SK-N-SH (cell line): ENCODE data around the gene ATP8B1. TPM values are rescaled to one million over a fixed set of nuclear protein-coding genes. Genes with fewer than 3 reads are reported as not detected.

ENCODE experiments used
- CTCF ChIA-PET: fragments of 300-600, 350-600 bp; formaldehyde crosslinking; extraction: SDS; loops from one replicate; lab custom pipeline; 2021; lab: Yijun Ruan, JAX
- POLR2A ChIA-PET: fragments of 350-600 bp; sonication (Branson Sonifier 250); formaldehyde crosslinking; extraction: SDS; loops from one replicate; lab custom pipeline; 2020; ENCODE audit warnings: antibody characterized with exemption, inconsistent platforms; lab: Yijun Ruan, JAX
- DNase-seq: peaks from one replicate; pipeline ENCODE4 v3.0.0; 2012
- H2AFZ ChIP-seq: fragments of 200-600 bp; sonication (generic); 2 replicates; pipeline ENCODE4 v1.8.1; 2016; ENCODE audit warnings: antibody characterized with exemption, mild to moderate bottlenecking, low read depth
- H3F3A ChIP-seq: fragments of 200-600 bp; sonication (generic); replicated peaks from 2 replicates; pipeline ENCODE3; 2016; ENCODE audit warnings: antibody characterized with exemption, mild to moderate bottlenecking; ENCODE audit not compliant: insufficient read depth
- H3K27ac ChIP-seq, 2 experiments: fragments of 200-500 bp in 1 of 2; fragments of 200-600 bp in 1 of 2; sonication (Bioruptor generic) in 1 of 2; sonication (generic), shearing (Covaris generic) in 1 of 2; 2 replicates each; pipeline versions ENCODE4 v1.5.1 to v1.6.1; 2014 to 2016; ENCODE audit warnings: low read depth in 2 of 2, inconsistent platforms in 1 of 2, low read length in 1 of 2, mild to moderate bottlenecking in 1 of 2, mixed read lengths in 1 of 2
- H3K27me3 ChIP-seq: fragments of 200-600 bp; sonication (generic), shearing (Covaris generic); 2 replicates; pipeline ENCODE4 v1.6.1; 2016; ENCODE audit warnings: mixed run types; ENCODE audit not compliant: insufficient read depth
- H3K36me3 ChIP-seq, 2 experiments: fragments of 200-500 bp in 1 of 2; fragments of 200-600 bp in 1 of 2; sonication (Bioruptor generic) in 1 of 2; sonication (generic) in 1 of 2; replicated peaks in 1 of 2; 2 replicates each; pipeline versions ENCODE3 to v1.5.1; 2014 to 2016; ENCODE audit warnings: low read length in 1 of 2, mild to moderate bottlenecking in 1 of 2; ENCODE audit not compliant: insufficient read depth in 2 of 2, control insufficient read depth in 1 of 2
- H3K4me1 ChIP-seq, 2 experiments: fragments of 200-500 bp in 1 of 2; fragments of 200-600 bp in 1 of 2; sonication (Bioruptor generic) in 1 of 2; sonication (generic), shearing (Covaris generic) in 1 of 2; 2 replicates each; pipeline versions ENCODE4 v1.5.1 to v1.6.1; 2014 to 2016; ENCODE audit warnings: low read depth in 1 of 2, low read length in 1 of 2, mixed run types in 1 of 2; ENCODE audit not compliant: insufficient read depth in 2 of 2, control insufficient read depth in 1 of 2
- H3K4me2 ChIP-seq: fragments of 200-600 bp; sonication (generic), shearing (Covaris generic); 2 replicates; pipeline ENCODE4 v1.6.1; 2017; ENCODE audit warnings: mixed run types
- H3K4me3 ChIP-seq, 2 experiments: fragments of 200-500 bp in 1 of 2; fragments of 200-600 bp in 1 of 2; sonication (Bioruptor generic) in 1 of 2; sonication (generic), shearing (Covaris generic) in 1 of 2; 2 replicates each; pipeline versions ENCODE4 v1.5.1 to v1.8.1; 2014 to 2016; ENCODE audit warnings: low read depth in 2 of 2, inconsistent platforms in 1 of 2, low read length in 1 of 2, mild to moderate bottlenecking in 1 of 2, mixed read lengths in 1 of 2, moderate library complexity in 1 of 2
- H3K79me2 ChIP-seq: fragments of 200-600 bp; sonication (generic); 2 replicates; pipeline ENCODE4 v1.8.1; 2017; ENCODE audit warnings: mild to moderate bottlenecking; ENCODE audit not compliant: insufficient read depth
- H3K9ac ChIP-seq: fragments of 200-600 bp; sonication (generic); 2 replicates; pipeline ENCODE4 v1.6.1; 2017; ENCODE audit warnings: mixed run types
- H3K9me2 ChIP-seq: fragments of 200-600 bp; sonication (generic); 2 replicates; pipeline ENCODE4 v1.6.1; 2017; ENCODE audit warnings: mixed run types
- H3K9me3 ChIP-seq: fragments of 200-600 bp; sonication (generic); 2 replicates; pipeline ENCODE4 v1.6.1; 2017; ENCODE audit warnings: mixed run types, mild to moderate bottlenecking, moderate library complexity
- H4K20me1 ChIP-seq: fragments of 200-600 bp; sonication (generic); 2 replicates; pipeline ENCODE4 v1.6.1; 2017; ENCODE audit warnings: mild to moderate bottlenecking, mixed run types; ENCODE audit not compliant: insufficient read depth
- CHD2 ChIP-seq: fragments of 150-350 bp; IDR thresholded peaks from 2 replicates; pipeline ENCODE4 v1.6.1; 2018; ENCODE audit warnings: low read length; ENCODE audit not compliant: partially characterized antibody
- ELF1 ChIP-seq: IDR thresholded peaks from 2 replicates; pipeline ENCODE4 v1.4.0; 2012
- EZH2phosphoT487 ChIP-seq: fragments of 200-600 bp; sonication (generic); IDR thresholded peaks from 2 replicates; pipeline ENCODE4 v1.6.1; 2017; ENCODE audit warnings: low read depth, mixed run types, mild to moderate bottlenecking, antibody characterized with exemption, moderate library complexity, borderline replicate concordance
- FOSL2 ChIP-seq: IDR thresholded peaks from 2 replicates; pipeline ENCODE4 v1.4.0; 2012; ENCODE audit warnings: low read depth, mild to moderate bottlenecking, moderate library complexity, borderline replicate concordance
- FOXM1 ChIP-seq: IDR thresholded peaks from 2 replicates; pipeline ENCODE4 v1.4.0; 2012; ENCODE audit warnings: low read depth, mild to moderate bottlenecking
- GABPA ChIP-seq: IDR thresholded peaks from 2 replicates; pipeline ENCODE4 v1.4.0; 2012; ENCODE audit warnings: low read depth, mild to moderate bottlenecking
- IRF3 ChIP-seq: fragments of 150-350 bp; IDR thresholded peaks from 2 replicates; pipeline ENCODE4 v1.6.1; 2016; ENCODE audit warnings: mild to moderate bottlenecking, low read depth, low read length
- MXI1 ChIP-seq: IDR thresholded peaks from 2 replicates; pipeline ENCODE4 v1.6.1; 2012; ENCODE audit warnings: mild to moderate bottlenecking, low read depth, low read length, improper control_type of control experiment
- POLR2AphosphoS5 ChIP-seq: IDR thresholded peaks from 2 replicates; pipeline ENCODE4 v1.6.1; 2012; ENCODE audit warnings: low read depth, low read length
- RCOR1 ChIP-seq: fragments of 150-350 bp; IDR thresholded peaks from 2 replicates; pipeline ENCODE4 v1.6.1; 2017; ENCODE audit warnings: antibody characterized with exemption, low read length
- RXRA ChIP-seq: IDR thresholded peaks from 2 replicates; pipeline ENCODE4 v1.4.0; 2012; ENCODE audit warnings: low read depth, mild to moderate bottlenecking, borderline replicate concordance
- SIN3A ChIP-seq: IDR thresholded peaks from 2 replicates; pipeline ENCODE4 v1.6.1; 2012; ENCODE audit warnings: low read depth, mild to moderate bottlenecking, low read length, moderate library complexity, borderline replicate concordance
- SMC3 ChIP-seq: IDR thresholded peaks from 2 replicates; pipeline ENCODE4 v1.6.1; 2012; ENCODE audit warnings: low read depth, low read length, improper control_type of control experiment
- TAF1 ChIP-seq: IDR thresholded peaks from 2 replicates; pipeline ENCODE4 v1.6.1; 2012; ENCODE audit warnings: low read depth, mild to moderate bottlenecking, low read length, moderate library complexity, borderline replicate concordance
- TEAD4 ChIP-seq: IDR thresholded peaks from 2 replicates; pipeline ENCODE4 v1.4.0; 2012; ENCODE audit warnings: mild to moderate bottlenecking, borderline replicate concordance; ENCODE audit not compliant: insufficient read depth
- YY1 ChIP-seq: IDR thresholded peaks from 2 replicates; pipeline ENCODE4 v1.4.0; 2012; ENCODE audit warnings: low read depth, mild to moderate bottlenecking
- ZBTB33 ChIP-seq: IDR thresholded peaks from 2 replicates; pipeline ENCODE4 v1.4.0; 2012; ENCODE audit warnings: low read depth, borderline replicate concordance
- WGBS: methylation state at CpG from one replicate; pipeline ENCODE4 v1.1.6; 2017; ENCODE audit warnings: low lambda C conversion rate; 5-methylcytosine and 5-hydroxymethylcytosine counted together
- polyA plus RNA-seq, 3 experiments: library from polyadenylated mRNA; depleted of rRNA; stranded (reverse); fragments of >200 nt; gene quantifications; 2 replicates each; pipeline ENCODE4 v1.2.3, GENCODE V29; 2012
- TF ChIP-seq, protein P1 (sequence below): fragments of 200-600 bp; sonication (generic); IDR thresholded peaks from 2 replicates; pipeline ENCODE4 v1.6.1; 2017; ENCODE audit warnings: antibody characterized with exemption, mild to moderate bottlenecking, moderate library complexity

ATP8B1 gene
- polyA plus RNA-seq, 1 of the 3 experiments (the other 2 are of a cell fraction): 43.8 TPM

DNA sequence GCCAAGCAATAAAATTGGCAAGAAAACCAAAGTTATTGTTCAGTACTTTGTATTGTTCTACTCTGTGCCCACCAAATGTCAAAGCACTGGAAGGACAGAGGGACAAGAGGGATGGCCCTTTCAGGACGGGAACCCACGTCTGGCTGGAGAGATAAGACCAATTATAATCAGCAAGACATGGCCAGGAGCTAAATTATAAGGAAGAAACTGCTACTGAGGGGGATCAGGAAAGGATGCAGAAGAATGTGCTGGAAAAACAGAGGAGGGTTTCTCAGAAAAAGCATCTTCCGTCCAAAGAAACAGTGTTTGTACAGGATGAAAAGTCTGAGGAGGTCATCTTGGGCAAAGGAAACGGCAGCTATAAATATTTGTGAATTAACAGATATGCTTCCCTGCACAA lies 135.1 kb downstream of the ATP8B1 start:
- Histone ChIP-seq H3F3A (peaks cover 22% of the 10 kb centered on the region), H3K4me3 (no peak overlapping the region), H3K4me2 (no peak overlapping the region), H3K27ac (no peak overlapping the region), H4K20me1 (no peaks in the 10 kb centered on the region), H3K9me2 (no peaks in the 10 kb centered on the region), H3K9me3 (peaks cover under 1% of the 10 kb centered on the region; the same call in 1 of the 2 replicates), H3K36me3 (peaks cover 18 to 88% of the 10 kb centered on the region in 2 experiments), H2AFZ (no peak overlapping the region), H3K79me2 (peaks cover 90% of the 10 kb centered on the region), H3K9ac (no peak overlapping the region), H3K4me1 (peaks cover 0 to 3% of the 10 kb centered on the region in 2 experiments; a peak in 2 of 4 replicates), H3K27me3 (no peaks in the 10 kb centered on the region)
- ChIA-PET CTCF (interaction anchor here (1.1 kb wide), 1 partner anchor 214 kb away, joined by 3 read pairs; no protein-coding TSS in a partner anchor), POLR2A (no interaction called here)
- no peak for DNase-seq
- TF ChIP-seq TAF1 (no peak), SIN3A (no peak), POLR2AphosphoS5 (no peak), ZBTB33 (no peak), RCOR1 (no peak), CHD2 (no peak), FOSL2 (no peak), TEAD4 (no peak), YY1 (no peak), IRF3 (no peak), ELF1 (no peak), GABPA (no peak), SMC3 (no peak), RXRA (no peak), EZH2phosphoT487 (no peak), MXI1 (no peak), FOXM1 (no peak)
- TF ChIP-seq, protein P1, sequence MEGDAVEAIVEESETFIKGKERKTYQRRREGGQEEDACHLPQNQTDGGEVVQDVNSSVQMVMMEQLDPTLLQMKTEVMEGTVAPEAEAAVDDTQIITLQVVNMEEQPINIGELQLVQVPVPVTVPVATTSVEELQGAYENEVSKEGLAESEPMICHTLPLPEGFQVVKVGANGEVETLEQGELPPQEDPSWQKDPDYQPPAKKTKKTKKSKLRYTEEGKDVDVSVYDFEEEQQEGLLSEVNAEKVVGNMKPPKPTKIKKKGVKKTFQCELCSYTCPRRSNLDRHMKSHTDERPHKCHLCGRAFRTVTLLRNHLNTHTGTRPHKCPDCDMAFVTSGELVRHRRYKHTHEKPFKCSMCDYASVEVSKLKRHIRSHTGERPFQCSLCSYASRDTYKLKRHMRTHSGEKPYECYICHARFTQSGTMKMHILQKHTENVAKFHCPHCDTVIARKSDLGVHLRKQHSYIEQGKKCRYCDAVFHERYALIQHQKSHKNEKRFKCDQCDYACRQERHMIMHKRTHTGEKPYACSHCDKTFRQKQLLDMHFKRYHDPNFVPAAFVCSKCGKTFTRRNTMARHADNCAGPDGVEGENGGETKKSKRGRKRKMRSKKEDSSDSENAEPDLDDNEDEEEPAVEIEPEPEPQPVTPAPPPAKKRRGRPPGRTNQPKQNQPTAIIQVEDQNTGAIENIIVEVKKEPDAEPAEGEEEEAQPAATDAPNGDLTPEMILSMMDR: no peak
- 83% methylated on average over 4 of the region's 4 CpGs for WGBS
